Stomach smooth muscle (tissue), 2 donors: Measurements from ENCODE around the gene PRICKLE2.

Experiments used
- H3K27ac ChIP-seq: one replicate; pipeline ENCODE4 v1.7.0; 2013; ENCODE audit warnings: mild to moderate bottlenecking, low read length, inconsistent platforms
- H3K27me3 ChIP-seq, 2 donors: one replicate each; pipeline ENCODE4 v1.7.0; 2013; ENCODE audit warnings: low read length in 2 of 2; ENCODE audit not compliant: insufficient read depth in 2 of 2, control insufficient read depth in 1 of 2
- H3K36me3 ChIP-seq, 2 donors: one replicate each; pipeline ENCODE4 v1.7.0; 2013; ENCODE audit warnings: low read length in 2 of 2; ENCODE audit not compliant: control insufficient read depth in 2 of 2, insufficient read depth in 2 of 2
- H3K4me1 ChIP-seq: one replicate; pipeline ENCODE4 v1.7.0; 2013; ENCODE audit warnings: low read length; ENCODE audit not compliant: control insufficient read depth, insufficient read depth
- H3K4me3 ChIP-seq, 2 donors: one replicate each; pipeline ENCODE4 v1.7.0; 2013; ENCODE audit warnings: low read length in 2 of 2
- H3K9ac ChIP-seq, 2 donors: one replicate each; pipeline ENCODE4 v1.7.0; 2013; ENCODE audit warnings: low read length in 2 of 2, mild to moderate bottlenecking in 1 of 2
- H3K9me3 ChIP-seq, 2 donors: one replicate each; pipeline ENCODE4 v1.7.0; 2013; ENCODE audit warnings: low read length in 2 of 2; ENCODE audit not compliant: control insufficient read depth in 2 of 2
- donor health status: healthy.
- donor health status: Pancreatic carcinoma.

Gene PRICKLE2

DNA sequence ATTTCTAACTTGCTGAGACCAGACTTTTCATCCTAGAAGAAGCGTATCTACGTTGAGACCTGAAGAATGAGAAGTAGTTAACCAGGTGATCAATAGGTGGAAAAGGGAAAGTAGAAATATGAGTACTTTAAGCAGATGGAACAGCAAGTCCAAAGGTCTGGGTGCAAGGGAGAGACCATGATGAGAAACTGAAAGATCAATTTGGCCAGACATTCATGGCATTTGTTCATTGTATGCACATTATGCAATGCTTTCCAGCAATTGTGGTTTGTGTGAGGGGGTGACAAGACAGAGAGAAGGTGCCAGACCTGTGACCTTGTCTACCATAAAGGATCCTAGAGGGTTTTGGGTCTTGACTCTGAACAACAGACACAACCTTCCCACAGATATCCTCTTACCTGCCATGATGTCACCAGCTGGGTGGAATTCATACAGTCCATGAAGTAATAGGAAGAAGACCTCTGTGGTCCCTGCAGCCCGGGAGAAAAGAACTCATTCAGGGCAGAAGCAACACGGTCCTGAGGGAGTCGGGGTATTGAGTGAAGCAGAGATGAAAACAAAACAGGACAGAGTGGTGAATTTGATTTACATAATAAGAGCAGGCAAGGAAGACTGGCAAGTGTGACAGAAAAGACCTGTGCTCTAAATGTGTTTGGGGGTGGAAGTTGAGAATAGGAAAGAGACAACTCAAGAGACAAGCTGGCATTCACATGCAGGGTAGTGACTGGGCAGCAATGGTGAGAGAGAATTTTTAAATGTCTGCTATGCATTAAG, 138.6 kb downstream of the PRICKLE2 start:
- Histone ChIP-seq H3K9me3 (no peaks in the 10 kb centered on the region), H3K9ac (no peak overlapping the region), H3K4me1 (no peaks in the 10 kb centered on the region), H3K27me3 (no peaks in the 10 kb centered on the region), H3K27ac (no peak overlapping the region), H3K36me3 (no peaks in the 10 kb centered on the region), H3K4me3 (no peak overlapping the region)

DNA sequence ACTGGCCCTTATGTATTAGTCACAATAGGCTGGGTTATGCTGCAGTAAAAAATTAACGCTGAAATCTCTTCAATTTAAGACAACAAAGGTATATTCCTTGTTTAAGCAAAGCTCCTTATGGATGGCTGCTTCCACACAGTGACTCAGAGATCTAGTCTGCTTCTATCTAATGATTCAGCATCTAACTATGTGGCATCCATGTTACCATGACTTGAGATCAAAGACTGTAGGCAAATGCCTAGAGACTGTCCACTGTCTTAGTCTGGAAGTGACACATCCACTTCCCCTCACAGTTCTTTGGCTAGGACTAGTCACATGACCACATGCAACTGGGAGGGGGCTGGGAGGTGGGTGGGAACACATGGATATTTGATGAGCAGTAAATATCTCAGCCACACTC, 140.6 kb downstream of the PRICKLE2 start:
- no peaks in the 10 kb centered on the region for H3K4me1 ChIP-seq
- no peaks in the 10 kb centered on the region for H3K27me3 ChIP-seq
- H3K4me3 ChIP-seq = no peak overlapping the region
- no peaks in the 10 kb centered on the region for H3K36me3 ChIP-seq
- H3K9ac ChIP-seq = no peak overlapping the region
- H3K9me3 ChIP-seq = no peaks in the 10 kb centered on the region
- no peak overlapping the region for H3K27ac ChIP-seq

DNA sequence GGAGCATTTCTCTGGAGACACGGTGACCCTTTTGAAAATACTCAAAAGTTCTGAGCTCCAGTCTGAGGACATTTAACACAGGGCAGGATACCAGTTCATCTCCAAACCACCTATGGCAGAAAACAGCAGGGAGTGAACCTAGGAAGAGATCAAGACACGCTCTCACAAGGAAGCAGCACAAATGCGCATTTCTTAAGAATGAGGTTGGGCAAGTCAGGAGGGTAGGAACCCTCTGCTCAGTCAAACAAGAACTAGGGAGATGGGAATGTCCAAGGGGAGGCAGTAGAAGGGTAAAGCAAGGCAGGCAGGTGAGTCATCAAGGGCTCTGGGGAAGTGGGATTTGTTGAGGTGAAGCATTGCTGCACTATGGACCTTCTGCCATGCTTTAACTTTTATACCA, 141.7 kb downstream of the PRICKLE2 start:
- no peaks in the 10 kb centered on the region for H3K9me3 ChIP-seq
- H3K27me3 ChIP-seq = no peaks in the 10 kb centered on the region
- H3K9ac ChIP-seq = no peak overlapping the region
- H3K27ac ChIP-seq = no peak overlapping the region
- H3K4me1 ChIP-seq = no peaks in the 10 kb centered on the region
- H3K4me3 ChIP-seq = no peak overlapping the region
- no peaks in the 10 kb centered on the region for H3K36me3 ChIP-seq

DNA sequence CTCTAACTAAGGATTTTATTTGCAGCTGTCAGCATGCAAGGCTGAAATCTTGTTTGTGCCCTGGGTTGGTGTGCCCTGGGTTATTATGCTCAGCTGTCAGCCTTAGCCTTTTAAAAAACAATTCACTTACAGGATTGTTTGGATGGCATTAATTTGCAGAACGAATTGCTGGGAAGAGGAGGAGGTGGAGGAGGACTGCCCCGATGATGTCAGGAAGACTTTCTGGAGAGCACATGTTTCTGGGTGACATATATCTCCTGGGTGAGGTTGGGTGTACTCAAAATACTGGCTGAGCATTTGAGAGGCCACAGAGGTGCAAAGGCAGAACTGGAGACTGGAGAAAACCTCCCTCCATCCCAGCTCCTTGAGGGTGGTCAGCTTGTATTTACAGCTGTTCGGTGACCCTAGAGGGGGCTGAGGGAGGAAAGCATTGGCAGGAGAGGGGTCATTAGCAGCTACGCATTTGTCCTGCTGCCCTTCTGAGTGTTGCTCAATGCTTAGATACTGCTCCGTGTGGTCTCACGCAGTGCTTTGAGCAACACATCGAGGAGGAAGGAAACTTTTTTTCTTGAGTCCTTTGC, 142.2 kb downstream of the PRICKLE2 start:
- no peaks in the 10 kb centered on the region for H3K9me3 ChIP-seq
- H3K4me3 ChIP-seq = no peak overlapping the region
- no peaks in the 10 kb centered on the region for H3K36me3 ChIP-seq
- no peak overlapping the region for H3K27ac ChIP-seq
- no peak overlapping the region for H3K9ac ChIP-seq
- H3K27me3 ChIP-seq = no peaks in the 10 kb centered on the region
- no peaks in the 10 kb centered on the region for H3K4me1 ChIP-seq

DNA sequence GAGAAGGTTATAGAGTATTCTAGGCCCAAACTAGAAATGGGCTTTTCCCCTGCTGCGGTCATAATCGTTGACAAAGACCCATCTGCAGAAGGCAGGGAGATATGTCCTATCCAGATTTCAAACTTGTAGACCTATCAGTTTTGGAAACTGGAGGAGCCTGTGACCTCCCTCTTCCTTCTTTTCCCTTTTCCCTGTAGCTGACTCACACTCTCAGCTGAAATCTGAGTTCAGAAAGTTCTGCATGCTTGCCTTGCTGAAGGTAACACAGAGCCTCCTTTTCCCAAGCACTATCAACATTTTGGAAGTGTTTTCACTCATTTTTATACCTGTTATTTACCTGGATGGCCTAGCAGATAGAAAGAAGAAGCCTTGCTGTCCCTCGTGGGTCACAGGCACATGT, 142.9 kb downstream of the PRICKLE2 start:
- H3K9me3 ChIP-seq = no peaks in the 10 kb centered on the region
- no peaks in the 10 kb centered on the region for H3K27me3 ChIP-seq
- H3K4me3 ChIP-seq = no peak overlapping the region
- H3K36me3 ChIP-seq = no peaks in the 10 kb centered on the region
- no peak overlapping the region for H3K9ac ChIP-seq
- no peaks in the 10 kb centered on the region for H3K4me1 ChIP-seq
- no peak overlapping the region for H3K27ac ChIP-seq

DNA sequence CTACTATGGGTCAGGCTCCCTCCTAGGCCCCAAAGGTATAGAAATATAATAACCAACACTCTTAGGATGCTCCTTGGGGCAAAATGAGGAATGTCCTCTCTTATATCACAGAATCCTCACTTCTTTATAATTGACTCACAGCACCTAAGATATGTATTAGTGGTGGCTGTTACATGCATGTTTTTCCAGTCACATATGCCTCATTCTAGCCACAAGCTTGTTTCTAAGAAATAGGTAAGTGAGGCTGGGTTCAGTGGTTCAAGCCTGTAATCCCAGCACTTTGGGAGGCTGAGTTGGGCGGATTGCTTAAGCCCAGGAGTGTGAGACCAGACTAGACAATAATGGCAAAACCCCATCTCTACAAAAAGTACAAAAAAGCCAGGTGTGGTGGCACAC, 144.0 kb downstream of the PRICKLE2 start:
- H3K27me3 ChIP-seq = no peaks in the 10 kb centered on the region
- no peaks in the 10 kb centered on the region for H3K4me1 ChIP-seq
- H3K9ac ChIP-seq = no peak overlapping the region

DNA sequence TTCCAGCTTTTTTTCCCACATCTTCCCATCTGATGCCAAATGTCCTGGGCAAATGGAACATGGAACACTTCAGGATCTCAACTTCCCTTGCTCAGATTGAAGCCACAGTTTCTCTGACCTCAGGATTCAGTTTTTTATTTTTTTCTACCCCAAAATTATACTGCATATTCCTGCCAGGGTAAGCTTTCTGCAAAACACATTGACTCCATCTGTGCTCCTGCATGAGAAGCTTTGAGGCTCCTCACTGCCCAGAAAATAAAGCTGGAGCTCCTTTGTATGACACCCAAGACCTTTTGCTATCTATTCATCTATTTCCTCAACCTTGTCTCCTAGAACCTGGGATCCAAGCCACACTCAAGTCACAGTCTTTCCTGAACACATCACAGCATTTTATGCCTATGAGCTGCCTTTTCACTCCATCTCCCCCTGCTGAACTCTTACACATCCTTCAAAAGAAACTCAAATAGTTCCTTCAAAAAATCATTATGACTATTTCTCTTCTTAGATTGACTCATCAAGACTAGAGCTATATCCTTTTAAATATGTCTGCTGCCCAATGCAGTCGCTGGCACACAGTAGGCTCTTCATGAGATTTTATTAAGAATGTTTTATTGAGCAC, 144.5 kb downstream of the PRICKLE2 start:
- no peak overlapping the region for H3K4me3 ChIP-seq
- no peaks in the 10 kb centered on the region for H3K9me3 ChIP-seq
- no peaks in the 10 kb centered on the region for H3K36me3 ChIP-seq
- H3K9ac ChIP-seq = no peak overlapping the region
- no peak overlapping the region for H3K27ac ChIP-seq
- H3K27me3 ChIP-seq = no peaks in the 10 kb centered on the region
- no peaks in the 10 kb centered on the region for H3K4me1 ChIP-seq

More for the DNA sequence above, 144.0 kb downstream of the PRICKLE2 start:
- no peaks in the 10 kb centered on the region for H3K36me3 ChIP-seq
- H3K9me3 ChIP-seq = no peaks in the 10 kb centered on the region
- no peak overlapping the region for H3K27ac ChIP-seq
- H3K4me3 ChIP-seq = no peak overlapping the region

DNA sequence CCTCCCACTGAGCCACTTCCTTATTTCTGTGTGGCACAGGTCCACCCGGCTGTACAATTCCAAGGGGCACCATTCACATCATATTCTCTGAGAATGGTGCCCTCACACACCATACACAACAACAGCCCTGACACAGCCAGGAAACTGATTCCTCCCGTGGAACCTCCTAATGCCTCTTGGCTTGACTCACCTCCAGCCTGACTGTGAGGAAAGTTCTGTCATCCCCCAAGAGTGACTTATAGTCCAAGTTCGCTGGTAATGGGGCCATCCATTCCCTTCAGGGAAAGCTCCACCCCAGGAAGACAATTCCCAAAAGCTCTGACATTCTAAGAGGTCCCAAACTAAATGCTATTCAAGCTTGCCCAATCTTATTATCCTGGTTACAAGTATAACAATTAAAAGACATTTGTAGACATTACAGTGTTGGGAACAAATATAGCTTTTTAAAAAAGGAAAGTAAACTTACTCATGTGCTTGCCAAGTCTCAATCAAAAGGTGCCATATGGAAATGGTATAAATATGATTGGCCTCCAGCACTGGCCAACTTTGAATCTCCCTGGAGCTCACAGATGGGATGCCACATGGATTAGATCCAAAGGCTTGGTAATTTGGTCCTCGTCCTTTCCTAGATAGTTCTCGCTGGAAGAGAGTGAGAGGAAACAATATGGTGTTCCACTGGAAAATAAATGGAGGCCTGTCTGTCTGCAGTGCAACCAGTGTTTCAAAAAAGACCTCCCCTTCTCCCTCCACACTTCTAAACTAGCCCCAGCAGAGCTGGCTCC, 145.7 kb downstream of the PRICKLE2 start:
- Histone ChIP-seq H3K4me1 (no peaks in the 10 kb centered on the region), H3K9ac (no peak overlapping the region), H3K4me3 (no peak overlapping the region), H3K27me3 (no peaks in the 10 kb centered on the region), H3K9me3 (no peaks in the 10 kb centered on the region), H3K27ac (no peak overlapping the region), H3K36me3 (no peaks in the 10 kb centered on the region)

DNA sequence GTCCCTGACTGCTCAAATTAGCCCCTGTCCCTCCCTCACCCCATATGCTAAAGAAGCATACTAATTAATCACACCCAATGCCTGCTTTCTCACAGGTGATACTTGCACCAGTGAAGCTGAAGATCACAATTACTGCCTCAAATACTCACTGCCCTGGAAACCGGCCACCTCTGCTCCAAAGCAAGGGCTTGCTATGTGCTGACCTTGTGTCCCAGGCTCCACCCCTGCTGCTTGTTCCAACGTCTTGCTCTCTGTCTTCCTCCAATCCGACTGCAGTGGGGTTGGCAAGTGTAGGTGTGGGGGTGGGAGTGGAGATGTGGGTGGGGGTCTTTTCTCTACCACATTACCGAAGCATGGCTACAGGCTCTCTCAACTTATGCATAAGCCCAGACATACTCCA, 146.3 kb downstream of the PRICKLE2 start:
- no peak overlapping the region for H3K4me3 ChIP-seq
- H3K9ac ChIP-seq = no peak overlapping the region
- H3K27me3 ChIP-seq = no peaks in the 10 kb centered on the region
- H3K36me3 ChIP-seq = no peaks in the 10 kb centered on the region
- H3K4me1 ChIP-seq = no peaks in the 10 kb centered on the region
- no peak overlapping the region for H3K27ac ChIP-seq
- H3K9me3 ChIP-seq = no peaks in the 10 kb centered on the region

DNA sequence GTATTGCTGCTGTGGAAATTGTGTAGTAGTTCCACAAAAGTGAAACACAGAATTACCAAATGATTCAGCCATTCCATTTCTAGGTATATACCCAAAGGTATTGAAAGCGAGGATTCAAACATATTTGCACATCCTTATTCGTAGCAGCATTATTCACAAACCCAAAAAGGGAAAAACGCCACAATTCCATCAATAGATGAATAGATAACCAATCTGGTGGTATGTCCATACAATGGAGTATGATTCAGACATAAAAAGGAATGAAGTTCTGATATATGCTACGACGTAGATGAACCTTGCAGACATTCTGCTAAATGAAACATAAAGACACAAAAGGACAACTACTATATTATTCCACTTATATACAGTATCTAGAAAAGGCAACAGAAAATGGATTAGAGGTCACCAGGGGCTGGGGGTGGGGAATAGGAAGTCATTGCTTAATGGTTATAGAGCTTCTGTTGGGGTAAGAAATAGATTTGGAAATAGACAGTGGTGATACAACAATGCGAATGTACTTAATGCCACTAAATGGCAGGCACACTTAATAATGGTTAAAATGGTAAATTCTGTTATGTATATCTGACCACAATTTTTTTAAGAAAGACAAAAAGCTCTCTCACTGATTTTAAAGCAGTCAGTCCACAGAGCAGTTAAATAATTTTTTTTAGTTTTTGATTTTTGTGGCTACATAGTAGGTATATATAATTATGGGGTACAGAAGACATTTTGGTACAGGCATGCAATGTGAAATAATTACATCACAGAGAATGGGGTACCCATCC, 150.2 kb downstream of the PRICKLE2 start:
- H3K4me3 ChIP-seq = no peak overlapping the region
- H3K9ac ChIP-seq = no peak overlapping the region
- no peaks in the 10 kb centered on the region for H3K4me1 ChIP-seq

More for the DNA sequence above, 150.2 kb downstream of the PRICKLE2 start:
- Histone ChIP-seq H3K27ac (no peak overlapping the region), H3K36me3 (no peaks in the 10 kb centered on the region), H3K9me3 (no peaks in the 10 kb centered on the region), H3K27me3 (no peaks in the 10 kb centered on the region)
